Activated naive CD4-positive, alpha-beta T cell treated with anti-CD3 and anti-CD28 coated beads, Interleukin-2, amount 50 U/mL, for 16 hours (primary cell): Measurements from ENCODE around the gene MAPT.

Source experiments
- DNase-seq: peaks from one replicate; pipeline ENCODE4 v3.0.0-alpha.2; 2020

The MAPT gene

GRCh38 chr17:46037722-46038255, 143.4 kb downstream of the MAPT start:
- no peak for DNase-seq

GRCh38 chr17:46038414-46038813, 144.1 kb downstream of the MAPT start:
- DNase-seq: no peak

GRCh38 chr17:46038937-46039336, 144.6 kb downstream of the MAPT start:
- no peak for DNase-seq

DNA sequence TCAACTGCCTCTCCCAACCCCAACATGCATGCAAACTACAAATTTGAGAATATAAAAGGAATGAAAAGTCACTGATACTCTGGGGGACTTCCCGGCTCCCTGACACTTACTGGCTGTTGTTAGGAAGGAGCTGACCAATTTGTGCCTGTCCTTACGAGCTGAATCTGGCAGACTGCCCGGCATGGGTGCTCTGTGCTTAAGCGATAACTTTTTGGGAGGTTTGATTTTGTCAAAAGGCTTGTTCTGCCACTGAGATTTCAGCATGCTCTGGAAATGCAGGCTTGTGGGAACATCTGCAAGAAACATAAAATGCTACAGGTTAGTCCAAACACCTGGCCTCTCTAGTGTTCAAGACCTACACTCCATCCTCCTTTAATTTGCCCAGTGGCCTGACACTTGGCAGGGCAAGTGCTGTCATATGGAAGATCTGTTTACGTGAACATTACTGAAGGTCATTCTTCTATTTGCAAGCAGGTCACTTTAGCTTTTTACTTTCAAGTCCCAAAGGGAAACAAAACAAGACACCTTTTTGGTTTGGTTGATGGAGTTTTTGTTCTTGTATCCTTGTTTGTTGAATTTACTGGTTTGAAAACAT, 145.3 kb downstream of the MAPT start:
- no peak for DNase-seq

DNA sequence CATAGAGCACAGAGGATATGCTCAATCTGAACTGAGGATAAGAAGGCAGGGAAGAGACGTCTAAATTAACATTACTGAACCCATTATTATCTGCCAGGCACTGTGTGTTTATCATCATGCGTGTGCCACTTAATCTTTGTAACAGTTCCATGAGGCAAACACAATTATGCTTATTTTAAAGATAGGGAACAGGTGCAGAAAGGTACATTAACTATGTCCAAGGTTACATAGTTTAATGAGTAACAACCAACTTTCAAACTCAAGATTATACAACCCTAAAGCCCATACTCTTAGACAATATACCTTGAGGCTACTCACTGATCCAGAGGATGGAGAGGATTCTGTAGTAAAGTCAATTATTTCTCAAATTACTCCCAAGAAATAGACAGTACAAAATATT, 147.9 kb downstream of the MAPT start:
- DNase-seq: no peak

DNA sequence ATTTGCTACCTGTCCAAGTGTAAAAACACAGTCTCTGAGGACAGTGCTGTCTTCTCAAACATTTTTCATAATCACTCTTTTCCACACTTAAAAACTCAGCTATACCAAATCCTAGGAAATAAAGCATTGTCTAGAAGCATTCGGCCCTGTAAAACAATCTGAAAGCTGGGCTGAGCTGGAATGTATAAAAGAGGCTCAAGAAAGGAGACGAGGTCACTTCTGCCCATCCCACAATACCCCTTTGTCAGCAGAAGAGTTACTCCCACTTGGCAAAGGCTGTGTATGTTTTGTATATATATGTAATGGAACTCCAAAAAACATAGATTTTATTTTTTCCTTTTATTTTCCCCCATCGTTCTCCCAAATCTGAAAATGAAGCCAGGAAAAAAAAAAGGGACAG, 148.6 kb downstream of the MAPT start:
- no peak for DNase-seq

GRCh38 chr17:46043606-46044005, 149.3 kb downstream of the MAPT start:
- DNase-seq: no peak

DNA sequence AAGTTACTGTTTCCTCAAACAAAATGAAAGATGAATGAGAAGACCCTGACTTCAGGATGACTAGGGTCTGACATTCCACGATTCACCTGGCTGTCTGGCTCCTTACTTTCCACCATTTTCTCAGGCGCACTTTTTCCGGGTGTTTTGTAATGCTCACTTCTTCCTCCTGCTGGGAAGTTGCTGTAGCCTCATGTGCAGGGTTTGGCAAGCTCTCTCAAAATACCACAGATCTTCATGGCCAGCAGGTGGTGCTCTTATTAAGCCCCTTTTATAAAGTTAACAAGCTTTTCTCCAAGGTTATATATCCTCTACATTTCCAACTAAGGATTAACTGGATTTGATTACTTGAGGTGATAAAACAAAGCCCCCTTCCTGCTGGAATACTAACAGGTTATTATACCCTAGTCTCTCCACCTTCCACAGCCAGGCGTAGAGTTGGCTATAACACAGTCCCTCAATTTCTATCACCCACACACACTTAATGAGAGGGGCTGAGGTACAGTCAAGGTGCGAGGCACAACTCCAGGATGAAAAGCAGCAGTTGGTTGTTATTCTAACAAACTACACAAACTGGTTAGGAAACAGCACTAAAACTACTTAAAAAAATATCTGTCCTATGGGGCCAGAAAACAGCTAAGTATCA, 150.1 kb downstream of the MAPT start:
- DNase-seq: peak; percentile 51

DNA sequence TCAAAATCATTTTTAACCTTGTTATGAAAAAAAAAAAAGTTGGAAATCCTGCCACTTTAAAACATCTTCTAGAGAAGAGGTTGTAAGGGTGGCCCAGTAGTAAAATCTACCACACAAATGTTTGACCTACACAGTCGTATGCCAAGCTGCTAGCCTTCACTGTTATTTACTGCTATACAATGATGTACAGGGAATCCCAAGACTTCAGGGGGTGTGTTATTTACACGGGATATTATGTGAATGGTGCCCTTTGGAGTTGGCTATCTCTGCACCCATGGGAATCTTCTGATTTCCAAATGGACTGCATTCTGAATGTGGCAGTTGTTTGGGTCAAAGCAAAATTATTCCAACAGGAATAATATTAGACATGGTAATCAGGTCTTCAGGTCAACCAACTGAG, 150.6 kb downstream of the MAPT start:
- no peak for DNase-seq

GRCh38 chr17:46045639-46046038, 151.3 kb downstream of the MAPT start:
- DNase-seq: no peak

- DNase-seq: no peak
These were observed 152.6 kb downstream of the MAPT start for GRCh38 chr17:46046957-46047356.

- DNase-seq: no peak
These were observed 153.0 kb downstream of the MAPT start for GRCh38 chr17:46047398-46047797.

DNA sequence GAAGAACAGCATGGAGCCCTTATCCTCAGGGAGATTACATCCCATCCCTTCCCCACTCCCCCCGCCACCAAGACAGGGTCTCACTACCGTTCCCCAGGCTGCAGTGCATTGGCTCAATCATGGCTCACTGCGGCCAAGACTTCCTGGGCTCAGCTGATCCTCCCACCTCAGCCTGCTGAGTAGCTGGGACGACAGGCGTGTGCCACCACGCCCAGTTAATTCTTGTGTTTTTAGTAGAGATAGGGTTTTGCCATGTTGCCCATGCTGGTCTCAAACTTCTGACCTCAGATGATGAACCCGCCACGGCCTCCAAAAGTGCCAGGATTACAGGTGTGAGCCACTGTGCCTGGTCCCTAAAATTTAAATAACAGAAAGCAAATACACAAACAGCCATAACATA, 153.5 kb downstream of the MAPT start:
- no peak for DNase-seq

DNA sequence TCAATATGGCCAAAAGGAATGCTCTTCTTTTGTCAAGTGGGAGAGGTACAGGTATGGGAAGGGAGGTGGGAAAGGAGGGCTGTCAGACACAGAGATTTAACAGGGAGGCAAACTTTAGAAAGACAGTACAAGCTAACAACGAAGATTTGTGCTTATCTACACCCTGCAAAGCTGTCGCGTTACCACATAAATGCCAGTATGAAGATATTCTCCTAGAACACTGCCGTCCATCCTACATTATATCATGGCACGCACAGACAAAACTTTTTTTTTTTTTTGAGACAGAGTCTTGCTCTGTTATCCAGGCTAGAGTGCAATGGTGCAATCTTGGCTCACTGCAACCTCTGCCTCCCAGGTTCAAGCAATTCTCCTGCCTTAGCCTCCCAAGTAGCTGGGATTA, 155.3 kb downstream of the MAPT start:
- no peak for DNase-seq

GRCh38 chr17:46053911-46054534, 159.7 kb downstream of the MAPT start:
- no peak for DNase-seq

- DNase-seq: no peak
These were observed 162.5 kb downstream of the MAPT start for GRCh38 chr17:46056800-46057304.

DNA sequence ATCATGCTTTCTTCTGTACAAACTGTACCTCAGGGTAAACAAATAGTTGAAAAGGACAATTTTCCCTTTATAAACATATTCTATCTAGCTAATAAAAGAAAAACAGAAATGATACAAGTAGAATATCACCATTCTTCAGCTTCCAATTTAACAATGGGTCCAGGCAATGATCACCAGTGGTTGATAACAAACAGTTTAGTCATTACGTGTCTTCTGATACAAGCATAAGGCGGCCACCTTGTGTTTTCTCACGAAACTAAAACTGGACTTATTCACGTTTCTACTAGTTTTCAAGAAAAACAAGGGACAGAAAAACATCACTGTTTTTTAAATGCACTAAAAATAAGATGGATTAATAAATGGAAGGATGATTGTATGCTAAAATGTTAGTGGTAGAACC, 163.0 kb downstream of the MAPT start:
- no peak for DNase-seq

DNA sequence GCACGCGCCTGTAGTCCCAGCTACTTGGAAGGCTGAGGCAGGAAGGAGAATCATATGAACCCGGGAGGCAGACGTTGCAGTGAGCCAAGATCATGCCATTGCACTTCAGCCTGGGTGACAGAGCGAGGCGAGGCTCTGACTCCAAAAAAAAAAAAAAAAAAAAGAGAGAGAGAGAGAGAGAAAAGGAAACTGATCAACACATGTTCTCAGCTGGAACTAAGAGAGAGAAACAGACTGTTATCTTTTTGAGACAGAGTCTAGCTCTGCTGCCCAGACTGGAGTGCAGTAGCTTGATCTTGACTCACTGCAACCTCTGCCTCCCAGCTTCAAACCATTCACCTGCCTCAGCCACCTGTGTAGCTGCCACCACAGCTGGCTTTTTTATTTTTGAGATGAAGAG, 165.1 kb downstream of the MAPT start:
- no peak for DNase-seq

DNA sequence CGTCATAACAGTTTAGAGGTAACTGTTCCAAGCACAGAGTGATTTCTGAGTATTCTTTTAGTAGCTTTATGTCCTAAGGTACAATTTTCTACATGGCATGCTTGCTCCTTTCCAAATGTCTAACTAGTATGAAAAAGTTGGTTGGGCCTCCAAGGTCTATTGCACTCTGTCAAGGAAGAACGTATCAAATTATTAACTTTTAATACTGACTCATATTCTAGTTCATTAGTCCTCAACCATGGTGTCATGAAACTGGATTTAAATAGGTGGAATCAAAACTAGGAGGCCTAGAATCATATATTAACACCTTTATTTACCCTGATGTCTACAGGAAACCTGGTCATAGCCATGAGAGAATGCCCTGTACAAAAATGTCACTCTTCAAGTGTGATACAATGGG, 166.1 kb downstream of the MAPT start:
- DNase-seq: no peak

DNA sequence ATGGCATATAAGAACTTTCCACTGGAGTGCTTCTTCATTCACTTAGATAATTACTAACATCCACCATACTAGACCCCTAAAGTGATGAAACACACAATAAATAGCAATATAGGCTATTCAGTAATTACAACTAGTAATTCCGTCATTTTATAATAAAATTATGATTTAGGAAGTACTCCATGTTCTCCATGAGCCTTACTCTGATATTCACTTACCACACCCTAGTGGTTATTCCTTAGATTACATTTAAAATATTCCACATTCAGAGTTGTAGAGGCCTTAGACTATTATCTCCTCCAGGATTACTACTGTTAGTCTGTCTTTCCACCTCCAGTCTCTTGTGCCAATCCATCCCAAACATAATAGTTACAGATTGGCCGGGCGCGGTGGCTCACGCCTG, 167.1 kb downstream of the MAPT start:
- no peak for DNase-seq

DNA sequence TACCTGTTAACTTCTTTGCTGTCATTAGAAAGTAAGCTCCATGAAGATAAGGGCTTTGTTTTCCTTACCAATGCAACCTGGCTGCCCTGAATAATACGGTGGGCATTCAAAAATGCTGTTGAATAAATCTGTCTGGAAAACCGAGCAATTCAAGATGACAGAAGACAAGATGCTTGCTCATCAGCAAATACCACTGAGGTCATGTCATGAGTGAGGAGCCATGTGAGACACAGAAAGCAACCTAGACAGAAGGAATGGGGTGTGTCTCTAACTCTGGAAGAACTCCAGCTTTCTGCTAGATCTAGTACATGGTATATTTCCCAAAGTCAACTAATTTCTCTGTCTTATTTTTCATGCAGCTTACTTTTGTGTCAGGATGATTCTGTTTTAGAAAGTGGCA, 168.9 kb downstream of the MAPT start:
- DNase-seq: no peak

GRCh38 chr17:46064460-46064859, 170.1 kb downstream of the MAPT start:
- DNase-seq: no peak

DNA sequence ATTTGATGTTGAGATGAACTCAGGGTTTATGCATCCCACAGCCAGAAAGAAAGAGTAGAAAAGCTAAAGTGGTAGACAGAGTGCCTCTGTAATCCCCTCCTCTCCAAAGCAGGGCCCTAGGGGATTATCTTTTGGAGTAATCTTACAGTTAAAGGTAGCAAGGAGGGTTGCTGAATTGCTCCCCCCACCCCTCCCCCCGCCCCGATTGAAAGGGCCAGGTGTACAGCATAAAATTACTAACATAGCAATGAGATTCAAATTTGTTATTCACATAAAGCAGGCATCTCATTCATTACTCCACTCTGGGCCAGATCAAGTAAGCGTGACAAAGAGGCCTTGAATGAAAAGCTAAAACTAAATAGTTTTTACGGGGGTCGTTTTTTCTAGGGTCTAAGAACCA, 177.4 kb downstream of the MAPT start:
- DNase-seq: no peak

DNA sequence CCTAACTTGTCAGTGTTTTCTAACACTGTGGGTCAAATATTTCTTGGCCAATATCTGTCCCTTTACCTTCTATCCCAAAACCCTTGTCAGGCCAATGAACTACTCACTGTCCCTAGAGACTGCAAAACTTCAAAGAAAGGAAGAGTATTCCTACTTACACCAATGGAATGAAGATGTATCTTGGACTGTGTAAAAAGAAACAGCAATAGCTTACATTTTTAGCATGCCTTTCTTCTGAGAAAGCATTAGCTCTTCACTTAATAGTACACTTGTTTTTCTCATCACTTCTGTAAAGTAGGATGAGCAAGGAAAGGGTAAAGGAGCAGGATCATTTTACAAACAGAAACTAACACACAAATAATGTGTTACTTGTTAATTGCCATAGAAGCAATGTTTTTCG, 178.6 kb downstream of the MAPT start:
- no peak for DNase-seq
